Ammon's horn (tissue), 1 donor: ENCODE results near the gene CDC27.
"Not testable (repeated sequence)": the region's sequence is repeated elsewhere in the genome, so short reads cannot be mapped to it uniquely, and the experiment has no call there.

Experiments
- DNase-seq: peaks from one replicate; pipeline ENCODE4 v3.0.0-alpha.2; 2016; ENCODE audit warnings: low spot score

The CDC27 gene

GRCh38 chr17:47134354-47134753 lies 54.7 kb downstream of the CDC27 start:
- DNase-seq: not testable (repeated sequence)

GRCh38 chr17:47131761-47132160 lies 57.3 kb downstream of the CDC27 start:
- DNase-seq: no peak

- not testable (repeated sequence) for DNase-seq
Observed at GRCh38 chr17:47126835-47127234, 62.3 kb downstream of the CDC27 start.

GRCh38 chr17:47123262-47123661 lies 65.8 kb downstream of the CDC27 start:
- DNase-seq: not testable (repeated sequence)

- DNase-seq: no peak
Observed at GRCh38 chr17:47120521-47121095, 68.5 kb downstream of the CDC27 start.

GRCh38 chr17:47119746-47120520 lies 69.2 kb downstream of the CDC27 start:
- no peak for DNase-seq

GRCh38 chr17:47117386-47117785 lies 71.7 kb downstream of the CDC27 start:
- no peak for DNase-seq

GRCh38 chr17:47106130-47106529 lies 83.0 kb downstream of the CDC27 start:
- no peak for DNase-seq

- DNase-seq: not testable (repeated sequence)
Observed at GRCh38 chr17:47105246-47105645, 83.8 kb downstream of the CDC27 start.

- no peak for DNase-seq
Observed at GRCh38 chr17:47102914-47103313, 86.2 kb downstream of the CDC27 start.

GRCh38 chr17:47099987-47100711 lies 88.9 kb downstream of the CDC27 start:
- peak; percentile 95 for DNase-seq

- DNase-seq: no peak
Observed at GRCh38 chr17:47099451-47099986, 89.6 kb downstream of the CDC27 start.

- no peak for DNase-seq
Observed at GRCh38 chr17:47096343-47096742, 92.8 kb downstream of the CDC27 start.

GRCh38 chr17:47095268-47095667 lies 93.8 kb downstream of the CDC27 start:
- DNase-seq: no peak

- DNase-seq: no peak
Observed at GRCh38 chr17:47087093-47087492, 102.0 kb downstream of the CDC27 start.

GRCh38 chr17:47085736-47086135 lies 103.4 kb downstream of the CDC27 start:
- no peak for DNase-seq

GRCh38 chr17:47078801-47079200 lies 110.3 kb downstream of the CDC27 start:
- DNase-seq: no peak

- no peak for DNase-seq
Observed at GRCh38 chr17:47077576-47077975, 111.5 kb downstream of the CDC27 start.

- DNase-seq: no peak
Observed at GRCh38 chr17:47076171-47076570, 112.9 kb downstream of the CDC27 start.

GRCh38 chr17:47074361-47074760 lies 114.7 kb downstream of the CDC27 start:
- DNase-seq: not testable (repeated sequence)

- DNase-seq: not testable (repeated sequence)
Observed at GRCh38 chr17:47073629-47074028, 115.5 kb downstream of the CDC27 start.

- peak; percentile 73 for DNase-seq
Observed at GRCh38 chr17:47072886-47073285, 116.2 kb downstream of the CDC27 start.

- DNase-seq: not testable (repeated sequence)
Observed at GRCh38 chr17:47071171-47071570, 117.9 kb downstream of the CDC27 start.
